DOHH2 (cell line): ENCODE measurements around the gene CRYGD.

Experiments
- EZH2phosphoT487 ChIP-seq: fragments of 200-600 bp; sonication (generic); IDR thresholded peaks from 2 replicates; pipeline ENCODE4 v1.6.1; 2017; ENCODE audit warnings: borderline replicate concordance, mild to moderate bottlenecking, antibody characterized with exemption, low read length, moderate library complexity, mixed read lengths
- TF ChIP-seq, protein P1 (sequence below): fragments of 200-600 bp; sonication (generic); IDR thresholded peaks from one replicate; pipeline ENCODE4 v1.5.1; 2014; ENCODE audit warnings: antibody characterized with exemption, mild to moderate bottlenecking, low read depth, low read length; ENCODE audit not compliant: poor library complexity, severe bottlenecking

DNA sequence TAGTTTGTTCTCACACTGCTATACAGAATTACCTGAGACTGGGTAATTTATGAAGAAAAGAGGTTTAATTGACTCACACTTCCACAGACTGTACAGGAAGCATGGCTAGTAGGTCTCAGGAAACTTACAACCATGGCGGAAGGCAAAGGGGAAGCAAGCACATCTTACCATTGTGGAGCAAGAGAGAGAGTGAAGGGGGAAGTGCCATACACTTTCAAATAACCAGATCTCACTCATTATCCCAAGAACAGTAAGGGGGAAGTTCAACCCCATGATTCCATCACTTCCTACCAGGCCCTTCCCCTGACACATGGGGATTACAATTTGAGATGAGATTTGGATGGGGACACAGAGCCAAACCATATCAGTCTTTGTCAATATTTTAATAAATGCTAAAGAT is 26.6 kb upstream of the CRYGD start:
- TF ChIP-seq, protein P1, sequence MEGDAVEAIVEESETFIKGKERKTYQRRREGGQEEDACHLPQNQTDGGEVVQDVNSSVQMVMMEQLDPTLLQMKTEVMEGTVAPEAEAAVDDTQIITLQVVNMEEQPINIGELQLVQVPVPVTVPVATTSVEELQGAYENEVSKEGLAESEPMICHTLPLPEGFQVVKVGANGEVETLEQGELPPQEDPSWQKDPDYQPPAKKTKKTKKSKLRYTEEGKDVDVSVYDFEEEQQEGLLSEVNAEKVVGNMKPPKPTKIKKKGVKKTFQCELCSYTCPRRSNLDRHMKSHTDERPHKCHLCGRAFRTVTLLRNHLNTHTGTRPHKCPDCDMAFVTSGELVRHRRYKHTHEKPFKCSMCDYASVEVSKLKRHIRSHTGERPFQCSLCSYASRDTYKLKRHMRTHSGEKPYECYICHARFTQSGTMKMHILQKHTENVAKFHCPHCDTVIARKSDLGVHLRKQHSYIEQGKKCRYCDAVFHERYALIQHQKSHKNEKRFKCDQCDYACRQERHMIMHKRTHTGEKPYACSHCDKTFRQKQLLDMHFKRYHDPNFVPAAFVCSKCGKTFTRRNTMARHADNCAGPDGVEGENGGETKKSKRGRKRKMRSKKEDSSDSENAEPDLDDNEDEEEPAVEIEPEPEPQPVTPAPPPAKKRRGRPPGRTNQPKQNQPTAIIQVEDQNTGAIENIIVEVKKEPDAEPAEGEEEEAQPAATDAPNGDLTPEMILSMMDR, result no peak
- TF ChIP-seq EZH2phosphoT487, result no peak
